PC-9 (cell line): ENCODE results near the gene SMAD5. TPM values are rescaled to one million over a fixed set of nuclear protein-coding genes. Genes with fewer than 3 reads are reported as not detected.

ENCODE experiments used
- BruUV-seq: library from RNA; stranded (reverse); fragments of 400-500 nt; replicated peaks from 2 replicates; lab custom pipeline; 2021; lab: Mats Ljungman, UMichigan
- CTCF ChIA-PET: fragments of 300-600 bp; sonication (Branson Sonifier 250); formaldehyde crosslinking; loops from one replicate; lab custom pipeline; 2022; ENCODE audit warnings: antibody characterized with exemption; lab: Charles Lee
- POLR2A ChIA-PET: fragments of 300-600 bp; sonication (Branson Sonifier 250); formaldehyde crosslinking; loops from one replicate; lab custom pipeline; 2022; ENCODE audit warnings: antibody characterized with exemption; ENCODE audit not compliant: unreplicated experiment; lab: Charles Lee
- DNase-seq, 2 experiments: peaks; one replicate each; pipeline versions ENCODE4 v3.0.0 to v3.0.0-alpha.2; 2015 to 2022; ENCODE audit warnings: mixed read lengths in 1 of 2
- H2AFZ ChIP-seq: fragments of 200-600 bp; sonication (generic); 2 replicates; pipeline ENCODE4 v1.8.1; 2017; ENCODE audit warnings: antibody characterized with exemption
- H3F3A ChIP-seq: fragments of 200-600 bp; sonication (generic); 2 replicates; pipeline ENCODE4 v1.8.1; 2017; ENCODE audit warnings: antibody characterized with exemption, mild to moderate bottlenecking, low read depth; ENCODE audit not compliant: insufficient read depth
- H3K27ac ChIP-seq: fragments of 200-600 bp; sonication (generic); 2 replicates; pipeline ENCODE4 v1.6.1; 2016; ENCODE audit warnings: mixed run types
- H3K27me3 ChIP-seq: fragments of 200-600 bp; sonication (generic); 2 replicates; pipeline ENCODE4 v1.6.1; 2016; ENCODE audit warnings: low read depth, mixed run types; ENCODE audit not compliant: insufficient read depth
- H3K36me3 ChIP-seq: fragments of 200-600 bp; sonication (generic); 2 replicates; pipeline ENCODE4 v1.6.1; 2016; ENCODE audit warnings: low read depth, mixed run types
- H3K4me1 ChIP-seq: fragments of 200-600 bp; sonication (generic); replicated peaks from 2 replicates; pipeline ENCODE4 v1.6.1; 2016; ENCODE audit warnings: mixed run types; ENCODE audit not compliant: insufficient read depth
- H3K4me2 ChIP-seq: fragments of 200-600 bp; sonication (generic); 2 replicates; pipeline ENCODE4 v1.6.1; 2017; ENCODE audit warnings: mixed run types
- H3K4me3 ChIP-seq: fragments of 200-600 bp; sonication (generic); 2 replicates; pipeline ENCODE4 v1.6.1; 2016; ENCODE audit warnings: mixed run types
- H3K79me2 ChIP-seq: fragments of 200-600 bp; sonication (generic); 2 replicates; pipeline ENCODE4 v1.6.1; 2017; ENCODE audit warnings: low read depth, mixed run types
- H3K9me2 ChIP-seq: fragments of 200-600 bp; sonication (generic); 2 replicates; pipeline ENCODE4 v1.8.1; 2017; ENCODE audit warnings: mild to moderate bottlenecking; ENCODE audit not compliant: insufficient read depth
- H3K9me3 ChIP-seq: fragments of 200-600 bp; sonication (generic); 2 replicates; pipeline ENCODE4 v1.8.1; 2016; ENCODE audit warnings: low read depth; ENCODE audit not compliant: insufficient read depth
- H4K20me1 ChIP-seq: fragments of 200-600 bp; sonication (generic); 2 replicates; pipeline ENCODE4 v1.8.1; 2017; ENCODE audit not compliant: insufficient read depth
- EZH2 ChIP-seq: fragments of 200-600 bp; sonication (generic); IDR thresholded peaks from 2 replicates; pipeline ENCODE4 v1.8.0; 2017; ENCODE audit warnings: antibody characterized with exemption, low read depth
- intact Hi-C: fragments of 100-400 bp; cut with micrococcal nuclease; formaldehyde crosslinking; loops from one replicate; pipeline ENCODE4 v1.10.0; 2022; ENCODE audit not compliant: unreplicated experiment
- total RNA-seq: library from RNA; stranded (reverse); gene quantifications from 2 replicates; pipeline ENCODE4 v1.2.3, GENCODE V29; 2021
- TF ChIP-seq, protein P1 (sequence below): fragments of 200-600 bp; sonication (generic); conservative IDR thresholded peaks from 2 replicates; pipeline ENCODE4 v1.6.1; 2017; ENCODE audit warnings: mixed run types, antibody characterized with exemption, mild to moderate bottlenecking, moderate library complexity

The SMAD5 gene
- total RNA-seq, 1 experiment from 2014 or later, result 50.6 TPM

DNA sequence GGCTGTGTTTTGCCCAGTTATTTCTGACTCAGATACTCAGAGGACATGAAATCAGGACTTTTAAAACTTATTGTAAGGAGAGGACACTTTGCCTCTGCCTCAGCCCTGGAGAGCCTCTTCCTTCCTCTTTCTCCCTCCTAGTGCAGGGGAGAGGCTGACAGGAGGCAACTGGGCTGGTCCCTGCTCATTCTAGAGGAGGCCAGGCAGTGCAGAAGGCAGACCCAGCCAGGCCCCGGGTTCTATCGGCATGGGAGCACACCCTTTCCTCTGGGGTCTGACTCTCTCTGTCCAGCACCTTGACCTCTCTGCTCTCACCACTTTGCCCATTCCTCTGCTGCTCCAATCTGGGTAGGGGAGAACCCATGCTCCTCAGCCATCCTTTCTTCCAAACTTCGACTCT, 76.3 kb downstream of the SMAD5 start:
- Histone ChIP-seq H3K4me2 (no peak overlapping the region), H3K4me3 (no peak overlapping the region), H3K27me3 (no peaks in the 10 kb centered on the region), H3K4me1 (no peaks in the 10 kb centered on the region), H3K79me2 (no peaks in the 10 kb centered on the region), H3K36me3 (no peaks in the 10 kb centered on the region), H4K20me1 (no peaks in the 10 kb centered on the region), H3F3A (no peaks in the 10 kb centered on the region), H3K9me2 (no peaks in the 10 kb centered on the region), H3K27ac (no peak overlapping the region), H3K9me3 (no peaks in the 10 kb centered on the region), H2AFZ (no peak overlapping the region)
- ChIA-PET POLR2A (no interaction called here), CTCF (no interaction called here)
- intact Hi-C loops, result no loop called here
- no TSS peak for BruUV-seq
- DNase-seq, result no peak
- no peak for TF ChIP-seq EZH2
- TF ChIP-seq, protein P1, sequence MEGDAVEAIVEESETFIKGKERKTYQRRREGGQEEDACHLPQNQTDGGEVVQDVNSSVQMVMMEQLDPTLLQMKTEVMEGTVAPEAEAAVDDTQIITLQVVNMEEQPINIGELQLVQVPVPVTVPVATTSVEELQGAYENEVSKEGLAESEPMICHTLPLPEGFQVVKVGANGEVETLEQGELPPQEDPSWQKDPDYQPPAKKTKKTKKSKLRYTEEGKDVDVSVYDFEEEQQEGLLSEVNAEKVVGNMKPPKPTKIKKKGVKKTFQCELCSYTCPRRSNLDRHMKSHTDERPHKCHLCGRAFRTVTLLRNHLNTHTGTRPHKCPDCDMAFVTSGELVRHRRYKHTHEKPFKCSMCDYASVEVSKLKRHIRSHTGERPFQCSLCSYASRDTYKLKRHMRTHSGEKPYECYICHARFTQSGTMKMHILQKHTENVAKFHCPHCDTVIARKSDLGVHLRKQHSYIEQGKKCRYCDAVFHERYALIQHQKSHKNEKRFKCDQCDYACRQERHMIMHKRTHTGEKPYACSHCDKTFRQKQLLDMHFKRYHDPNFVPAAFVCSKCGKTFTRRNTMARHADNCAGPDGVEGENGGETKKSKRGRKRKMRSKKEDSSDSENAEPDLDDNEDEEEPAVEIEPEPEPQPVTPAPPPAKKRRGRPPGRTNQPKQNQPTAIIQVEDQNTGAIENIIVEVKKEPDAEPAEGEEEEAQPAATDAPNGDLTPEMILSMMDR, result no peak

DNA sequence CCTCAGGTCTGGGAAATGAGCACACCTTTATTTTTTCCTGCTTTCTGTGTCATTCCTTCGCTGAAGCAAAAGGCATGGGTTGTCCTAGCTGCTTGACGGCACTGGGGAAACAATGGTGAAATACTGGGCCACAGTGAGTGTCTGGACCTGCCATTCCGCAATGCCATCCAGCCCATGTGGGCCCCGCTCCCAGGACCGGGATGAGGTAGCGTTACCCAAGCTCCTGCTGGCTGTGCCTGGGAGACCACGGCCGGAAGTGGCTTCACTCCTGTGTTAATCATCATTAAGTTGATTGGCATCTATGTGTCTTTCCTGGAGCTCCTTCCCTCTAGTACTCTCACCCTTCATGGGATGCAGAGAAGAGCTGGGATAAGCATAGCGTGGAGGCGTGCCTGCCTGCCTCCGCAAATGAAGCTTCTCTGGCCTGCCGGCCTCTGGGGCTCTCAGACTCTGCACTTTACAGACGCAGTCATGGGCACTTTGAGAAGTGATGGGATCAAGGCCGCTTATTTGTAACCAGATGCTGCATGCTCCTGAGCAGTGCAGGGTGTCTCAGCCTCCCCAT, 76.8 kb downstream of the SMAD5 start:
- Histone ChIP-seq H3K27me3 (no peaks in the 10 kb centered on the region), H3K9me2 (no peaks in the 10 kb centered on the region), H3F3A (no peaks in the 10 kb centered on the region), H3K79me2 (no peaks in the 10 kb centered on the region), H3K4me2 (no peak overlapping the region), H3K27ac (no peak overlapping the region), H2AFZ (no peak overlapping the region), H3K9me3 (no peaks in the 10 kb centered on the region), H3K4me1 (no peaks in the 10 kb centered on the region), H3K36me3 (no peaks in the 10 kb centered on the region), H3K4me3 (no peak overlapping the region), H4K20me1 (no peaks in the 10 kb centered on the region)
- no peak for DNase-seq
- intact Hi-C loops, result no loop called here
- no peak for TF ChIP-seq EZH2
- TF ChIP-seq, protein P1, result no peak
- ChIA-PET POLR2A (no interaction called here), CTCF (interaction anchor here (0.7 kb wide), 1 partner anchor 318 kb away, joined by 5 read pairs; no protein-coding TSS in a partner anchor)
- BruUV-seq, result no TSS peak

DNA sequence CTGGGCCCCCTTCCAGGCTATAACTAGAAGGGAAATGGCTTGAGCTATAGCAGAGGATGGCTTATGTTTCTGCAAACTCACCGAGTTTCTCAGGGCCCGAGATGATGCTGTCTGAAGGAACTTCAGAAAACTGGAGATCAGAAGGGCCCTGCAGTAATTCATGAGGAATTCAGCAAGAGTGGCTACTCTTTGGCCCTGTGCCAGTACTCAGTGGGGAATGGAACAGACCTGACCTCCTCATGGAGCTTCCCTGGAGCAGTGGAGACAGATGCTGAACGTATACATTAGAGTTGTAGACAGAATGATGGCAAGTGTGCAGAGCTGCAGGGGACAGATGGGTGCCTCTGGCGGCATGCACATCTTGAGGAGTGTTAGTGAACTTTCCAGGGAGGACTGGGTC, 77.6 kb downstream of the SMAD5 start:
- Histone ChIP-seq H3K4me1 (no peaks in the 10 kb centered on the region), H3K79me2 (no peaks in the 10 kb centered on the region), H3K9me2 (no peaks in the 10 kb centered on the region), H3K27me3 (no peaks in the 10 kb centered on the region), H2AFZ (no peak overlapping the region), H3K27ac (no peak overlapping the region), H3K4me2 (no peak overlapping the region), H3K36me3 (no peaks in the 10 kb centered on the region), H3K9me3 (no peaks in the 10 kb centered on the region), H4K20me1 (no peaks in the 10 kb centered on the region), H3F3A (no peaks in the 10 kb centered on the region), H3K4me3 (no peak overlapping the region)
- CTCF ChIA-PET, result no interaction called here
- intact Hi-C loops, result loop anchor here (5.0 kb wide), 1 partner anchor 128 kb away; no protein-coding TSS in a partner anchor
- TF ChIP-seq EZH2, result no peak
- TF ChIP-seq, protein P1, result no peak
- no peak for DNase-seq
- BruUV-seq, result no TSS peak
- POLR2A ChIA-PET, result no interaction called here
